22Rv1 (cell line): ENCODE data around the gene KIF22.

Experiments
- ZFX ChIP-seq: fragments of 450-650 bp; IDR thresholded peaks from 2 replicates; pipeline ENCODE4 v1.6.1; 2017; ENCODE audit warnings: antibody characterized with exemption, borderline replicate concordance
- TF ChIP-seq, protein P1 (sequence below): fragments of 450-650 bp; IDR thresholded peaks from 2 replicates; pipeline ENCODE4 v1.5.1; 2017; ENCODE audit warnings: mild to moderate bottlenecking

DNA sequence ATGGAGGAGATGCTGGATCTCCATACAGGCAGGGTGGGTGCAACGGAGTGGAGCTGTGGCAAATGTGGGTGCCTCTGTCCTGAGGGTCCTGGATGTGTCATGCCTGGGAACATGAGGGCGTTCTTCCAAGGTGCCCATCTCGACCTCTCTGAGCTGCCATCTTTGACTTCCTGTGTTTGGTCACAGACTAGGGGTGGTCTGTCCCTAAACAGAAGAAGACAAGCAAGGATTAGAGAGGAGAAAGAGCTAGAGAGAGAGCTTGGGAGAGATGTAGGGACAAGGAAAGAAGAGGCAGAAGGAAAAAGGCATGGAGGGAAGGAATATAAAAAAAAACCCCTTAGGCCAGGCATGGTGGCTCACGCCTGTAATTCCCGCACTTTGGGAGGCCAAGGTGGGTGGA, 15.8 kb upstream of the KIF22 start:
- TF ChIP-seq, protein P1, sequence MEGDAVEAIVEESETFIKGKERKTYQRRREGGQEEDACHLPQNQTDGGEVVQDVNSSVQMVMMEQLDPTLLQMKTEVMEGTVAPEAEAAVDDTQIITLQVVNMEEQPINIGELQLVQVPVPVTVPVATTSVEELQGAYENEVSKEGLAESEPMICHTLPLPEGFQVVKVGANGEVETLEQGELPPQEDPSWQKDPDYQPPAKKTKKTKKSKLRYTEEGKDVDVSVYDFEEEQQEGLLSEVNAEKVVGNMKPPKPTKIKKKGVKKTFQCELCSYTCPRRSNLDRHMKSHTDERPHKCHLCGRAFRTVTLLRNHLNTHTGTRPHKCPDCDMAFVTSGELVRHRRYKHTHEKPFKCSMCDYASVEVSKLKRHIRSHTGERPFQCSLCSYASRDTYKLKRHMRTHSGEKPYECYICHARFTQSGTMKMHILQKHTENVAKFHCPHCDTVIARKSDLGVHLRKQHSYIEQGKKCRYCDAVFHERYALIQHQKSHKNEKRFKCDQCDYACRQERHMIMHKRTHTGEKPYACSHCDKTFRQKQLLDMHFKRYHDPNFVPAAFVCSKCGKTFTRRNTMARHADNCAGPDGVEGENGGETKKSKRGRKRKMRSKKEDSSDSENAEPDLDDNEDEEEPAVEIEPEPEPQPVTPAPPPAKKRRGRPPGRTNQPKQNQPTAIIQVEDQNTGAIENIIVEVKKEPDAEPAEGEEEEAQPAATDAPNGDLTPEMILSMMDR: no peak
- TF ChIP-seq ZFX: no peak
